K562 (cell line): ENCODE measurements around the gene CHN2.
A peak's percentile ranks its signal among the peaks of the same experiment; 100 is the strongest.

Source experiments
- ATF3 ChIP-seq, 2 experiments: fragments of 450-650 bp in 1 of 2; sonication (generic) in 1 of 2; formaldehyde crosslinking in 1 of 2; IDR thresholded peaks in 1 of 2; conservative IDR thresholded peaks in 1 of 2; 2 replicates each; pipeline versions ENCODE4 v1.6.1 to v1.8.1; 2016 to 2023; ENCODE audit warnings: mild to moderate bottlenecking in 2 of 2, moderate library complexity in 2 of 2, inconsistent platforms in 1 of 2, missing genetic modification reagents in 1 of 2
- CREM ChIP-seq: IDR thresholded peaks from 2 replicates; pipeline ENCODE4 v1.6.1; 2014; ENCODE audit warnings: antibody characterized with exemption, low read depth
- CTCF ChIP-seq, 3 experiments: IDR thresholded peaks in 2 of 3; conservative IDR thresholded peaks in 1 of 3; 2 replicates each; pipeline ENCODE4 v1.5.1; 2011 to 2012; ENCODE audit warnings: low read length in 3 of 3, mild to moderate bottlenecking in 3 of 3, control low read depth in 2 of 3, improper control_type of control experiment in 1 of 3, inconsistent platforms in 1 of 3, low read depth in 1 of 3, mixed read lengths in 1 of 3, moderate library complexity in 1 of 3; ENCODE audit not compliant: insufficient read depth in 2 of 3
- CUX1 ChIP-seq: fragments of 200-800 bp; sonication (Bioruptor generic); IDR thresholded peaks from 2 replicates; pipeline ENCODE4 v1.6.1; 2016; ENCODE audit warnings: missing genetic modification characterization, missing compliant biosample characterization
- NFATC3 ChIP-seq: fragments of 450-650 bp; IDR thresholded peaks from 2 replicates; pipeline ENCODE4 v1.6.1; 2017; ENCODE audit warnings: mild to moderate bottlenecking
- PHB2 ChIP-seq: fragments of 450-650 bp; IDR thresholded peaks from 2 replicates; pipeline ENCODE4 v1.6.1; 2017; ENCODE audit warnings: low read depth
- POLR2AphosphoS5 ChIP-seq: IDR thresholded peaks from 2 replicates; pipeline ENCODE4 v1.6.1; 2011; ENCODE audit warnings: mild to moderate bottlenecking, low read depth, low read length, moderate library complexity; ENCODE audit not compliant: control insufficient read depth, insufficient read depth
- SIN3A ChIP-seq, 2 experiments: fragments of 150-350 bp in 1 of 2; IDR thresholded peaks; 2 replicates each; pipeline ENCODE4 v1.6.1; 2011 to 2016; ENCODE audit warnings: borderline replicate concordance in 2 of 2, low read depth in 2 of 2, low read length in 2 of 2, mild to moderate bottlenecking in 2 of 2, moderate library complexity in 2 of 2; ENCODE audit not compliant: control insufficient read depth in 1 of 2
- TAF1 ChIP-seq: IDR thresholded peaks from 2 replicates; pipeline ENCODE4 v1.6.1; 2011; ENCODE audit warnings: mild to moderate bottlenecking, low read length, moderate library complexity; ENCODE audit not compliant: insufficient read depth, control insufficient read depth, severe bottlenecking; ENCODE audit errors: extremely low read depth
- U2AF1 ChIP-seq: fragments of 200-400 bp; formaldehyde crosslinking; optimal IDR thresholded peaks from 2 replicates; pipeline ENCODE3; 2017; ENCODE audit warnings: mild to moderate bottlenecking, low read depth, low read length, moderate library complexity
- USF2 ChIP-seq: sonication (generic); formaldehyde crosslinking; IDR thresholded peaks from 2 replicates; pipeline ENCODE4 v1.5.0; 2020; ENCODE audit warnings: missing genetic modification reagents
- ZNF121 ChIP-seq: sonication (generic); formaldehyde crosslinking; conservative IDR thresholded peaks from 2 replicates; pipeline ENCODE4 v1.8.0; 2022; ENCODE audit warnings: missing genetic modification reagents
- ZNF551 ChIP-seq: fragments of 250-450 bp; sonication (Bioruptor Pico); IDR thresholded peaks from 2 replicates; pipeline ENCODE4 v1.5.0; 2021; ENCODE audit warnings: mild to moderate bottlenecking, moderate library complexity
- ZNF75A ChIP-seq: fragments of 450-650 bp; formaldehyde crosslinking; IDR thresholded peaks from 2 replicates; pipeline ENCODE4 v1.4.0; 2020; ENCODE audit warnings: mild to moderate bottlenecking

GRCh38 chr7:29281782-29282541 lies 87.4 kb downstream of the CHN2 start:
- no peak for TF ChIP-seq USF2 (CRISPR knock-in tag)
- no peak for TF ChIP-seq ZNF121 (CRISPR knock-in tag)
- TF ChIP-seq CREM = peak; percentile 62
- no peak for TF ChIP-seq CTCF (IDR thresholded peaks at IDR 0.05 in 2 of 3, conservative IDR thresholded peaks at IDR 0.05 in 1 of 3; ENCODE audit: insufficient read depth in 2 of 3, low read depth in 1 of 3, low read length in 3 of 3)
- TF ChIP-seq POLR2AphosphoS5 = no peak
- no peak for TF ChIP-seq CUX1 (CRISPR knock-in tag)
- no peak for TF ChIP-seq U2AF1
- no peak for TF ChIP-seq PHB2
- TF ChIP-seq ZNF551 (CRISPR knock-in tag) = no peak
- no peak for TF ChIP-seq SIN3A (IDR thresholded peaks at IDR 0.05; ENCODE audit: borderline replicate concordance in 2 of 2, control insufficient read depth in 1 of 2, low read depth in 2 of 2, low read length in 2 of 2)
- TF ChIP-seq ZNF75A (CRISPR knock-in tag) = no peak
- no peak for TF ChIP-seq TAF1
- peak; percentile 59 for TF ChIP-seq ATF3 (IDR thresholded peaks at IDR 0.05)
- TF ChIP-seq ATF3 (CRISPR knock-in tag; conservative IDR thresholded peaks at IDR 0.05) = no peak
- no peak for TF ChIP-seq NFATC3
